Thoracic aorta (tissue), 2 donors: ENCODE measurements around the gene CLMN. TPM values are rescaled to one million over a fixed set of nuclear protein-coding genes. Genes with fewer than 3 reads are reported as not detected.

Experiments
- ATAC-seq: fragments of 150-250 bp; one replicate; pipeline ENCODE4 v1.8.0; 2017; ENCODE audit warnings: low read depth; ENCODE audit not compliant: insufficient number of reproducible peaks, low FRiP score
- DNase-seq: peaks from one replicate; pipeline ENCODE4 v3.0.0-alpha.2; 2020; ENCODE audit warnings: low spot score
- H3K27ac ChIP-seq, 2 donors: fragments of 200-600 bp; sonication (generic); 1 replicate in 1 of 2; 2 replicates in 1 of 2; pipeline ENCODE4 v1.5.1; 2016; ENCODE audit warnings: mild to moderate bottlenecking in 2 of 2, moderate library complexity in 2 of 2
- H3K27me3 ChIP-seq: fragments of 200-600 bp; sonication (generic); replicated peaks from 2 replicates; pipeline ENCODE4 v1.6.0; 2016; ENCODE audit warnings: mild to moderate bottlenecking; ENCODE audit not compliant: insufficient read depth
- H3K36me3 ChIP-seq: fragments of 200-600 bp; sonication (generic); one replicate; pipeline ENCODE4 v1.5.1; 2016
- H3K4me1 ChIP-seq, 2 donors: fragments of 200-600 bp; sonication (generic); 1 replicate in 1 of 2; 2 replicates in 1 of 2; pipeline versions ENCODE4 v1.5.1 to v1.6.0; 2016; ENCODE audit warnings: low read depth in 2 of 2, mild to moderate bottlenecking in 1 of 2; ENCODE audit not compliant: control insufficient read depth in 1 of 2
- H3K4me3 ChIP-seq: fragments of 200-600 bp; sonication (generic); 2 replicates; pipeline ENCODE4 v1.5.1; 2016; ENCODE audit warnings: mild to moderate bottlenecking
- H3K9me3 ChIP-seq: fragments of 200-600 bp; sonication (generic); 2 replicates; pipeline ENCODE4 v1.5.1; 2016
- CTCF ChIP-seq: fragments of 200-600 bp; sonication (generic); IDR thresholded peaks from one replicate; pipeline ENCODE4 v1.5.1; 2019; ENCODE audit warnings: antibody characterized with exemption
- total RNA-seq, 2 donors: library from RNA; depleted of rRNA; stranded (reverse); fragments of >200 nt; gene quantifications; one replicate each; pipeline versions ENCODE4 v1.1.0 to v1.2.3, GENCODE V29; 2016

Gene CLMN
- total RNA-seq, 2 donors from 2014 or later: 7.3 to 10.4 TPM

GRCh38 chr14:95321693-95322455, 2.2 kb upstream of the CLMN start:
- DNase-seq: no peak
- H3K36me3 ChIP-seq: no peaks in the 10 kb centered on the region
- peaks cover 0 to 13% of the 10 kb centered on the region in 2 donors for H3K4me1 ChIP-seq
- H3K4me3 ChIP-seq: no peak overlapping the region
- ATAC-seq: no peak
- TF ChIP-seq CTCF: no peak
- H3K9me3 ChIP-seq: no peaks in the 10 kb centered on the region
- no peak overlapping the region for H3K27ac ChIP-seq
- H3K27me3 ChIP-seq: no peaks in the 10 kb centered on the region

- TF ChIP-seq CTCF: no peak
These were observed 1.4 kb upstream of the CLMN start for GRCh38 chr14:95320955-95321600.

GRCh38 chr14:95320078-95320895, 579 bp upstream of the CLMN start:
- TF ChIP-seq CTCF: no peak
- no peak for ATAC-seq
- no peaks in the 10 kb centered on the region for H3K9me3 ChIP-seq
- peak overlapping the region in 1 of 2 donors; percentile 20 for H3K27ac ChIP-seq
- H3K27me3 ChIP-seq: no peaks in the 10 kb centered on the region
- DNase-seq: no peak
- H3K4me3 ChIP-seq: peak overlapping the region; percentile 76
- no peaks in the 10 kb centered on the region for H3K36me3 ChIP-seq
- peaks cover 0 to 13% of the 10 kb centered on the region in 2 donors for H3K4me1 ChIP-seq

More at GRCh38 chr14:95320955-95321600, 1.4 kb upstream of the CLMN start:
- DNase-seq (no peak), ATAC-seq (no peak)
- H3K4me3 ChIP-seq: no peak overlapping the region
- H3K9me3 ChIP-seq: no peaks in the 10 kb centered on the region
- H3K27me3 ChIP-seq: no peaks in the 10 kb centered on the region
- no peak overlapping the region for H3K27ac ChIP-seq
- H3K36me3 ChIP-seq: no peaks in the 10 kb centered on the region
- peaks cover 0 to 13% of the 10 kb centered on the region in 2 donors for H3K4me1 ChIP-seq

GRCh38 chr14:95318399-95319311, 1.1 kb downstream of the CLMN start:
- Histone ChIP-seq H3K4me3 (peak overlapping the region; percentile 81), H3K9me3 (no peaks in the 10 kb centered on the region), H3K4me1 (peaks cover 4 to 22% of the 10 kb centered on the region in 2 donors), H3K27ac (no peak overlapping the region), H3K27me3 (no peaks in the 10 kb centered on the region), H3K36me3 (no peaks in the 10 kb centered on the region)
- ATAC-seq (no peak), DNase-seq (no peak)
- no peak for TF ChIP-seq CTCF
